GM18498 (cell line): ENCODE results near the gene B4GALT7.

Experiments used
- ATAC-seq: cut with Tn5 transposase; IDR thresholded peaks from one replicate; pipeline ENCODE4 v1.9.1; 2021; ENCODE audit warnings: mild to moderate bottlenecking, moderate library complexity; ENCODE audit not compliant: unreplicated experiment

The B4GALT7 gene

DNA sequence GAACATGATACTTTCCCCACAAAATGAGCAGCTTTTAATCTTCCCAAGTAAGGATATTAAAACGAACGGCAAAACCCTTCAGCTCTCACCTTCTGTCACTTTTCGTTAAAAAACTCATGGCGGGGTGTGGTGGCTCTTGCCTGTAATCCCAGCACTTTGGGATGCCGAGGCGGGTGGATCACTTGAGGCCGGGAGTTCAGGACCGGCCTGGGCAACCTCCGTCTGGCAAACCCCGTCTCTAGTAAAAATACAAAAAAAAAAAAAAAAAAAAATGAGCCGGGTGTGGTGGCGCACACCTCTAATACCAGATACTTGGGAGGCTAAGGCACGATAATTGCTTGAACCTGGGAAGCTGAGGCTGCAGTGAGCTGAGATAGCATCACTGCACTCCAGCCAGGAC is 7.0 kb upstream of the B4GALT7 start:
- no peak for ATAC-seq

DNA sequence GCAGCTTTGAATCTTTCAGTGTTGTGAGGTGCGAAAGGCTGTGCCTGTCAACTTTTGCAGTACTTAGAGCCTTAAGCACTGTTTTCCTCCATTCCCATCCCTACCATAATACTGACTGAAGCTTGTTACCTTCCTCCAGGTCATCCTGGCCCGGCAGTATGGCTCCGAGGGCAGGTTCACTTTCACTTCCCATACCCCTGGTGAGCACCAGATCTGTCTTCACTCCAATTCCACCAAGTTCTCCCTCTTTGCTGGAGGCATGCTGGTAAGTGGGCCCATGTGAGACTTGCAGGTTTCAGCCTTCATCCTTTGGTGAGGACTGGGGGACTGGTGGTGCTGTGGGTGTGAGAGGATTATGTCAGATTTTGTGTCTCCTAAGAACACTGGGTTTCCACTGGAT is 6.4 kb upstream of the B4GALT7 start:
- no peak for ATAC-seq

GRCh38 chr5:177594071-177594470 is 5.9 kb upstream of the B4GALT7 start:
- no peak for ATAC-seq

DNA sequence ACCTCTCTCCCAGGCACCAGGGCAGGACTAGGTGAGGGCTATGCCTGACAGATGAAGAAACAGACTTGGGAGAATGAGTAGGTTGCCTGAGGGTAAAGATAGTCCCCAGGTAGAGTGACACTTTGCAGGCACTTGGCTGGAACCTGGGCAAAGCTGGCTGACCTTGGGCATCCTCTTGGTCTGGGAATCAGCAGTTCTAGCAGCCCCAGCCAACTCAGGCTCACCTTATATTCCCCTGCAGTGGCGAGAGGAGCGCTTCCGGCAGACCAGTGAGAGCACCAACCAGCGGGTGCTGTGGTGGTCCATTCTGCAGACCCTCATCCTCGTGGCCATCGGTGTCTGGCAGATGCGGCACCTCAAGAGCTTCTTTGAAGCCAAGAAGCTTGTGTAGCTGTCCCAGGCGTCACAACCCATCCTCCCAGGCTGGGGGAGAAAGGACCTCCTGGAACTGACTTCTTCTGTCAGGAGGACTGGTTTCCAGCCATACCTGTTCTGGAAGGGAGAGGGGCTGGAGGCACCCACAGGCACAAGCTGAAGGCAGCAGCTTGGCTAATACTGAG is 4.8 kb upstream of the B4GALT7 start:
- no peak for ATAC-seq

DNA sequence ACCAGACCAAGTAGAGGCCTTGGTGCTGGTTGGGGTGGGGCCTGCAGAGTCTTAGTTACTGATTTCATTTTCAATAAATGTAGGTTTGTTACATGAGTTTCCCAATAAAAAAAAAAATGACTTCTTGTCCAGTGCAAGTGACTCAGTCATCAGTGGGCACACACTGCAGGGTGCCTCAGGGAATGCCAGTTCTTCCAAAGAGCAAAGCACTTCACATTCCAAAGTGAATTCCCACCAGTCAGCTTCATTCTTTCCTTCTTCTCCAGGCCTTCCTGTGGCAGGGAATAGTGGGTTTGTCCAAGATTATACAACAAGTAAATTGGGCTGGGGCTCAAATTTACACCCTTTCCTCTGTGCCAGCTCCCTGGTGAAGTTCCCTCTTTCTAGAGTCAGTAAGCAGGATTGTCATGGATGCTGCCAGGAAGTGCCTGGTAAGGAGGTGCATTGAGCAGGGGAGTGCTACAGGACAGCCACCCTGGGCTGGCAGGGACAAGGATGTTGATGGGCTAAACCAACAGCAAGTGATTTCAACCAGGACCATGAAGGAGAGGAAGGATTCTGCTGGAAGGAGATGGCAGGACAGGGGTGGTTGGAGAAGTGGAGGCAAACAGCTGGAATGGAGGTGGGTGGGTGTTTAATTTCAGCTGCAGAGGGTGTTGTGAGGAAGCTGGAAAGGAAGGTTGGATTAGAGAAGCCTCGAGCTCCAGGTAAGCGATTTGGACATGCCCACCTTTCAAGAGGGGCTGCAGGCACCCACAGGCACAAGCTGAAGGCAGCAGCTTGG is 3.7 kb upstream of the B4GALT7 start:
- ATAC-seq: no peak

- ATAC-seq: no peak
Measured at GRCh38 chr5:177596775-177597238, 3.1 kb upstream of the B4GALT7 start.

DNA sequence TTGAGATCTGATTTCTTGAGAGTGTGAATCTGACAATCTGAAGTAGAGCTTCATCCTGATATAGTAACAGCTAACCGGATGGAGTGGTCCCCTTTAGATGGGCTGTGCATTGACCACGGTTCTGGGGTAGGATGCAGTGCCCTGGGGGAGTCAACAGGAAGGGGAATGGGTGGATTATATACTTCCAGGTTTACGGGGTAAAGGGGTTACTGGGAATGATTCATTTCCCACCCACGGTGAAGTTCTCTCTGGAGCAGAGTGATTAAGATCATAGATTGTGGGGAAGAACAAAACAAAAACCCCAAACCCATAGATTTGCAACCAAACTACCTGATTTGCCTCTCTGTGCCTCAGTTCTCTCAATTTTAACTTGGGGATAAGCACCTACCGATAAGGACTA is 1.5 kb upstream of the B4GALT7 start:
- no peak for ATAC-seq

DNA sequence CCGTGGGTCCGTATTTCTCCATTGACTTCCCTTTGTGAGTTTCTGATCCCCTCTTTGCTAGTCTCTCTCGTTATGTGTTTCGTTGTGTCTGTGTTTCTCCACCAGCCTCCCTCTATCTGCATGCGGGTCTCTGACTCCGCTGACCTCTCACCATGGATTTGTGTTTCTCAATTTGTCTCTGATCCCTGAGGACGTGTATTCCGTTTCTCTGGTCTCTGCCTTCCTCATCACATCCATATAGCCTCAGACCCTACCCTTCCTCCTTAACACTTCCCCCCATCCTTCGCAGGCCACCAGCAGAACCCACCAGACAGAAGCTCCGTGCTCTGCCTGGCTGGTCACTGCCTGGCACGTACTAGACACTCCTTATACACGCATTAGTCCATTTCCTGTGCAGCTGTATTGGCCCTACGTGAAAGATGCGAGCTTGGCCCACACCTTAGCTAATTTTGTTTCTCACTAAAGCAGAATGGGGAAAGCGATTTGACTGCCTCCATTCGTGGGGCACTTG is 631 bp downstream of the B4GALT7 start:
- no peak for ATAC-seq

DNA sequence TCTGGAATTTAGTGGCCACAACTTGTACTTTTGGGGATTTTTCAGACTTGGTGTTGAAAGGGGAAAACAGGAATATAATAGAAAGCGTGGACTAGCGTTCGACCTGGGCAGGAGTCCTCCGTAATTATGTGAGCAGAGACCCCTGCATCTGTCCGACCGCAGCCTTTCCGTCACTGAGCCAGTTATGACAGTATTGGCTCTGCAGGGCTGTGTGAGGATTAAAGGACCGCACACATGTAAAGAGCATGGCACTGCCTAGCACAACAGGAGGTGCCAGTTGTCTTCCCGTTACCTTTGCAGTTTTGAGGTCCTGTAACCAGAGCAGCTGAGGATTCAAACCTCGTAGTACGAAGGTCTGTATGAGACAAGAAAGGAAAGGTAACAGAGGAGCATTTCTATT is 1.2 kb downstream of the B4GALT7 start:
- ATAC-seq: no peak

DNA sequence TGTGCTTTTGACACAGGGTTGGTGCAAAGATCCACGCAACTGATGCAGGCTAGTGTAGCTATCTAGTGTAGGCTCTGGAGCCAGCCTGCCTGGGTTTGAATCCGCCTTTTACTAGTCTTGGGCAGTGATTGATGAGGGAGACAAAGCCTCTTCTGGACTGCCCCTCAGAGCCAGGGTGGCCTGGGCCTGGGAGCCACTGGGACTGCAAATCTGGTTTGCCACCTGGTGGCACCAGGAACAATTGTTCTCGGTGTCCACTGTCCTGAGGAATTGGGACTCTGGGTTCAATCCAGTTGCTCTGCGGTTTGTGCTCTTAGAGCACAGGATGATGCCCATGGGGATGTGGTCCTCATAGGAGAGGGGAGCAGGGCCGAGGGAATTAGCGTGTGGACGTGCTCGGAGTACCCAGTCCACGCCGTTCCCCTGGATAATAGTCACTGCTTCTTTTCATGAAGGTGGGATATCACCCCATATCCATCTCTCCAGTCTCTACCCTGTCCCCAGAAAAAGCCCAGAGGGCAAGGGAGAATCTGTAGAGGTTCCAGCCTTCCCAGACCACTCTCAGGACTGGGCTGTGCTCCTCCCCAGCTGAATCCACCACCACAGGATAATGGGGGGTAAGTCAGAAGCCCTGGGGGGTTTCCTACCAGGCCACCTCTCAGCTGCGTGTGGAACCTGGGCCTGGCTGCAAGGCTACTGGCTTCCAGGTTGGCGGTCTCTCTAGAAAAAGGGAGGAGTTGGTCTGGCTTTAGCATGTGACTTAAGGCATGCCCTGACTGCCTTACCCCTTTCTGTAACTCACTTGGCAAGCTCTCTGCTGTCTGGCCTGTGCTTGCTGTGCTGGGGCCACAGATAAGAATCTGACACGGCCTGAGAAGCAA is 1.9 kb downstream of the B4GALT7 start:
- ATAC-seq: no peak

- ATAC-seq: no peak
Measured at GRCh38 chr5:177602458-177602830, 2.5 kb downstream of the B4GALT7 start.

- ATAC-seq: no peak
Measured at GRCh38 chr5:177603631-177604030, 3.7 kb downstream of the B4GALT7 start.

DNA sequence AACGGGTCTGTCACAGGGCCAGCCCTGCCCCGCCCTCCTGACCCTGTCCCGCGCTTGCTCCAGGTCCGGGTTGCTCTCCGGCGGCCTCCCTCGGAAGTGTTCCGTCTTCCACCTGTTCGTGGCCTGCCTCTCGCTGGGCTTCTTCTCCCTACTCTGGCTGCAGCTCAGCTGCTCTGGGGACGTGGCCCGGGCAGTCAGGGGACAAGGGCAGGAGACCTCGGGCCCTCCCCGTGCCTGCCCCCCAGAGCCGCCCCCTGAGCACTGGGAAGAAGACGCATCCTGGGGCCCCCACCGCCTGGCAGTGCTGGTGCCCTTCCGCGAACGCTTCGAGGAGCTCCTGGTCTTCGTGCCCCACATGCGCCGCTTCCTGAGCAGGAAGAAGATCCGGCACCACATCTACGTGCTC is 4.2 kb downstream of the B4GALT7 start:
- ATAC-seq: no peak

DNA sequence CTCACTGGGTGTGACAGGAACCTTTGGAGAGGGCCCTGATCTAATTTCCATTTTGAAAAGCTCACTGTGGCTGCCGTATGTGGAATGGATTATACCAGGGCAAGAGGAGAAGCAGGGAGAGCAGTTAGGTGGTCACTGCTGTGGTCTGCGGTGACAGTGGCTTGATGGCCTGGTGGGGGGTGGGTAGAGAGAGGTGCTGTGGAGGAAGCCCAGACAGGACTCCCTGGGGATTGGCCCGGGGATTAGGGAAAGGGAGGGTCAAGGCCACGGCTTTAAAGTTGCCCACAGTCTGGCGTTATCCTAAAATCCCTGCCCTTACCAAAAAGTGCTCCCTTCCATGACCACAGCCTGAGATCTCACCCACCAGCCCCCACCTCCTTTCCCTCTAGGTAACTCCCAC is 4.7 kb downstream of the B4GALT7 start:
- no peak for ATAC-seq

GRCh38 chr5:177605078-177605477 is 5.1 kb downstream of the B4GALT7 start:
- ATAC-seq: no peak

DNA sequence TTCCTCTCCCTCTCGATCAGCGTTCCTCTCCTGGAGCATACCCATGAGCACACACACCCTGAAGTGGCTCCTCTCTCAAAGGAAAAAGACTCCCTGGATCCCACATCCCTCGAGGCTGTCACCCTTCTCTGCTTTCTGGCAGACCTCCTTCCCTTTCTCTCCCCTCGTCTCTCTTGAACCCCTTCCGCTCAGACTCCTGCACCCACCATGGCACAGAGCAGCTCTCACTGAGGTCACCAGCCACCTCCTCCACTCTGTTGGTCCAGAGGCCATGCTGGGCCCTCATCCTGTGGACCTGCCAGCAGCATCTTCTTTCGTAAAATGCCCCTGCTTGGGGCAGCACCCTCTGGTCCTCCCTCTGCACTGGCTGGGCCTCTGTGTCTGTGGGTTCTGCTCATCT is 5.7 kb downstream of the B4GALT7 start:
- no peak for ATAC-seq

GRCh38 chr5:177606071-177607051 is 6.4 kb downstream of the B4GALT7 start:
- ATAC-seq: no peak

GRCh38 chr5:177607115-177607451 is 7.2 kb downstream of the B4GALT7 start:
- no peak for ATAC-seq

GRCh38 chr5:177607452-177608192 is 7.7 kb downstream of the B4GALT7 start:
- ATAC-seq: no peak
